ENCODE measurements around the gene FBXW5.

The FBXW5 gene

GRCh38 chr9:136944519-136945332 lies at the start of gene FBXW5, which contains the start of gene C8G:
TSS of gene FBXW5 (minus strand) at chr9:136944738. CDS start at chr9:136944083, 655 bp downstream.
TSS of gene C8G (plus strand) at chr9:136945243. CDS start at chr9:136945321, 78 bp downstream.
- peak; percentile 93 for DNase-seq

- no peak for DNase-seq
Measured at GRCh38 chr9:136992819-136993369, 48.4 kb upstream of the FBXW5 start.

GRCh38 chr9:136991993-136992818 lies 47.7 kb upstream of the FBXW5 start, which contains the start of gene PAXX:
TSS of gene PAXX (plus strand) at chr9:136992422. CDS start at chr9:136992444, 22 bp downstream.
- peak; percentile 86 for DNase-seq

- no peak for DNase-seq
Measured at GRCh38 chr9:136990242-136990911, 45.8 kb upstream of the FBXW5 start.

GRCh38 chr9:136988872-136989271 lies 44.3 kb upstream of the FBXW5 start:
- DNase-seq = no peak

- no peak for DNase-seq
Measured at GRCh38 chr9:136985853-136986252, 41.3 kb upstream of the FBXW5 start.

- no peak for DNase-seq
Measured at GRCh38 chr9:136985027-136985602, 40.6 kb upstream of the FBXW5 start.

- DNase-seq = no peak
Measured at GRCh38 chr9:136984464-136985026, 40.0 kb upstream of the FBXW5 start.

- no peak for DNase-seq
Measured at GRCh38 chr9:136983656-136984314, 39.2 kb upstream of the FBXW5 start.

GRCh38 chr9:136983167-136983566 lies 38.6 kb upstream of the FBXW5 start:
- DNase-seq = no peak

- DNase-seq = no peak
Measured at GRCh38 chr9:136982232-136983051, 37.9 kb upstream of the FBXW5 start, which contains the start of gene LCNL1. TSS of gene LCNL1 (plus strand) at chr9:136982993. CDS start at chr9:136983587, 594 bp downstream.

GRCh38 chr9:136981588-136982231 lies 37.2 kb upstream of the FBXW5 start:
- no peak for DNase-seq

GRCh38 chr9:136980669-136981478 lies 36.3 kb upstream of the FBXW5 start:
- DNase-seq = no peak

- no peak for DNase-seq
Measured at GRCh38 chr9:136979769-136980587, 35.4 kb upstream of the FBXW5 start.

GRCh38 chr9:136978865-136979544 lies 34.5 kb upstream of the FBXW5 start:
- DNase-seq = no peak

- peak; percentile 40 for DNase-seq
Measured at GRCh38 chr9:136978073-136978864, 33.7 kb upstream of the FBXW5 start.

- DNase-seq = no peak
Measured at GRCh38 chr9:136977649-136978072, 33.1 kb upstream of the FBXW5 start.
